Muscle layer of duodenum (tissue), 2 donors: ENCODE measurements around the gene RASGRP1.
"Not testable (repeated sequence)": the region's sequence is repeated elsewhere in the genome, so short reads cannot be mapped to it uniquely, and the experiment has no call there.

Experiments
- H3K27ac ChIP-seq: one replicate; pipeline ENCODE4 v1.7.0; 2013; ENCODE audit warnings: mild to moderate bottlenecking, low read length
- H3K27me3 ChIP-seq: one replicate; pipeline ENCODE4 v1.7.0; 2013; ENCODE audit warnings: low read depth, mild to moderate bottlenecking, control low read depth, low read length
- H3K36me3 ChIP-seq, 2 donors: one replicate each; pipeline ENCODE4 v1.7.0; 2013; ENCODE audit warnings: low read length in 2 of 2, control low read depth in 1 of 2, mild to moderate bottlenecking in 1 of 2; ENCODE audit not compliant: insufficient read depth in 2 of 2, control insufficient read depth in 1 of 2
- H3K4me1 ChIP-seq, 2 donors: one replicate each; pipeline ENCODE4 v1.7.0; 2013; ENCODE audit warnings: low read length in 2 of 2, mild to moderate bottlenecking in 2 of 2, control low read depth in 1 of 2, moderate library complexity in 1 of 2; ENCODE audit not compliant: insufficient read depth in 2 of 2, control insufficient read depth in 1 of 2
- H3K4me3 ChIP-seq, 2 donors: one replicate each; pipeline ENCODE4 v1.7.0; 2013; ENCODE audit warnings: low read length in 2 of 2, low read depth in 1 of 2, mild to moderate bottlenecking in 1 of 2
- H3K9me3 ChIP-seq, 2 donors: one replicate each; pipeline ENCODE4 v1.7.0; 2013; ENCODE audit warnings: low read length in 2 of 2, control low read depth in 1 of 2, mild to moderate bottlenecking in 1 of 2; ENCODE audit not compliant: control insufficient read depth in 1 of 2
- donor health status: healthy.

Gene RASGRP1

DNA sequence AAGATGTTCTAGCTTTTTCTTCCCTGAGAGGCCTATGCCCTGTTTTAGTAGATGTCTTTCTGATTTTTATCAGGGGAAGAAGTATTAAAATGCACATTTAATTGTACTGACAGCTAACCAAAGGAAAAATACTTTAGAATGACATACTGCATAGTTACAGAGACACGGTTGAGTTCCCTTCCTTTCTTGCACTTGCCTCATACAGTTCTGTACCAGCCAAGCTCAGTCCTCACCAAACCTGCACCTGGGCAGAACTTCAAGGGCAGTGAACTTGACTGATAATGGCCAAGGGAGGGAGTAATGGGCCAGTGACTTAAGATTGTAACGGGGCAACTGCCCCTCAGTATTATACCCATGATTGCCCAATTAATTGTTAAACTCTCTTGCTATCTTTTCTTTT, 34.1 kb upstream of the RASGRP1 start:
- no peaks in the 10 kb centered on the region for H3K36me3 ChIP-seq
- no peak overlapping the region for H3K27ac ChIP-seq

DNA sequence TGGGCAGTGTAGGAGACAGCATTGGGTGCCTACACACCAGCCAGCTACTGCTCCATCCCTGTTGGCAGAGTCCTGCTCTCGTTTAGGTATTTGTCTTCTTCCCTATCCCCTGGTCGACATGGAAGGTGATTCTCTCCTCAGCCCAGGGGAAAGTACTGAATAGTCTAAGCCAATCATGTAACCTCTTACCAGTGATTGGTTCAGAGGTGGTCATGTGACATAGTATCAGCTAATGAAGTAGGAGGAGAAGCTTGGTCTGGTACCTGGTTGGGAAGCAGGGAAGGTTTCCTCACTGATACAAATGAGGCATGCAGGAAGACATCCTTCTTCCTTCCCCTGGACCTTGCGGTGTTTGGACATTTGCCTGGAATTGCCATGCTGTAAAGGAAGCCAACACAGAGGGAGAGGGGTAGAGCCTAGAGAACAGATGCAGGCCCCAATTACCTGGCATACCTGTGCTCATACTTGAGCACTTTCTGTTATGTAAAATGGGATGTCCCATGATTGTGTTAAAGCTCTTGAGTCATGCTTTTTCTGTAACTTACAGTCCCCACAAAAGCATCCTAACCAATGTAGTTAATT, 32.7 kb upstream of the RASGRP1 start:
- Histone ChIP-seq H3K27me3 (no peaks in the 10 kb centered on the region), H3K27ac (no peak overlapping the region), H3K4me1 (no peaks in the 10 kb centered on the region), H3K4me3 (no peak overlapping the region), H3K9me3 (no peaks in the 10 kb centered on the region), H3K36me3 (no peaks in the 10 kb centered on the region)

More for the DNA sequence above, 34.1 kb upstream of the RASGRP1 start:
- no peaks in the 10 kb centered on the region for H3K27me3 ChIP-seq
- no peaks in the 10 kb centered on the region for H3K9me3 ChIP-seq
- H3K4me1 ChIP-seq = no peaks in the 10 kb centered on the region
- no peak overlapping the region for H3K4me3 ChIP-seq

DNA sequence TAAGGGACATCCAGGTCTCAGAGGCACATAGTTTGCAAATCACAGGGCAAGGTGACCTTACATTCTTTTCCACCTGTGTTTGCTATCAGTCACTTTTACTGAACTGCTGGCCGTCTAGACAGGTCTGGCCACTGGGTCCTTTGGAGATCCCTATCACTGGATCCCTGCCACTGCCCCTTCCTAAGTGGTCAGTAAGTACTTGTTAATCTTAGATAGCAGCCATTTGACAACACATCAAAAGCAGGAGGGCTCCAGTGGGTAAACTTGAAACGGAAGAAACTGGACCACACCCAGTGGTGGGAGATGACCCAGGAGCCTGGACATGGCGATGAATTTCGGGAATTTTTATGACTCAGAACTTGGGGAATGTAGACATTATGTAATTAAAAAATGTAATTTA, 28.9 kb upstream of the RASGRP1 start:
- Histone ChIP-seq H3K27ac (no peak overlapping the region), H3K27me3 (no peaks in the 10 kb centered on the region), H3K4me3 (no peak overlapping the region), H3K36me3 (no peaks in the 10 kb centered on the region), H3K4me1 (no peaks in the 10 kb centered on the region), H3K9me3 (no peaks in the 10 kb centered on the region)

DNA sequence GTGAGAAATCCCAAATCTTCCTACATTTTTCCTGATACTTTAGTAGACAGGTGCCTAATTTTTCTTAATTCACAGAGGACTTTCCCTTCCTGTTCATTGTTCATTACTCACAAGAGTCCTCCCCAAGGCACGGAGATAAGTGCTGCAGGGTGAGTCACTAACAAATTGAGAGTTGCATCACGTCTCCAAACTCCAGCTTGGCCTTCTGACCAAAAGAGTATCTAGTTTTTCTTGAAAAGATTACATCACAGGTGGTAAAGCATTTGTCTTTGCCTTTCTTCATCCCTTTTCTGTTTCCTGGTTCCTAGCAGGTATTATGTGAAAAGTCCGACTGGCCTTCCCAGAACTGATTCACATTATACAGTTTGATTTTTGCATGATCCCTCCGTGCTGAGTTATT, 24.9 kb upstream of the RASGRP1 start:
- no peaks in the 10 kb centered on the region for H3K27me3 ChIP-seq
- no peaks in the 10 kb centered on the region for H3K9me3 ChIP-seq
- no peaks in the 10 kb centered on the region for H3K4me1 ChIP-seq
- H3K27ac ChIP-seq = no peak overlapping the region
- no peak overlapping the region for H3K4me3 ChIP-seq
- no peaks in the 10 kb centered on the region for H3K36me3 ChIP-seq

DNA sequence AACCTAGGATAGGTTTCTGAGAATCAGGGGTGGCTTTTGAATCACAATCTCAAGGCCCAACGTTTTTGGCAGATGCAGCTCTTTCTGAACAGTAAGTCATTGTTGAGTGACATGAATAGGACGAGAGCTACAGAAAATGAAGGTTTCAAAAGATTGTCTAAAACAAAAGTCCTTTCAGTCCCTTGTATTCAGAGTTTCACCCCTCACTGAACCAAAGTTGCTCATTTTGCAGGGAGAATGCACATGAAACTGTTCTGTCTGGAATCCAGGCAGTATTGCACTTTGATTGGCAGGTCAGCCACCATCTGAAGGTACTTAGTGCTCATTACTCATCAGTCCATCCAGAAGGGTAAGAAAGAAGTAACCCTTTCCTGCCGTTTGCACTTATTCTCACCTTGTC, 24.1 kb upstream of the RASGRP1 start:
- no peaks in the 10 kb centered on the region for H3K9me3 ChIP-seq
- no peaks in the 10 kb centered on the region for H3K27me3 ChIP-seq
- H3K27ac ChIP-seq = no peak overlapping the region
- H3K4me1 ChIP-seq = no peaks in the 10 kb centered on the region
- no peak overlapping the region for H3K4me3 ChIP-seq
- no peaks in the 10 kb centered on the region for H3K36me3 ChIP-seq

DNA sequence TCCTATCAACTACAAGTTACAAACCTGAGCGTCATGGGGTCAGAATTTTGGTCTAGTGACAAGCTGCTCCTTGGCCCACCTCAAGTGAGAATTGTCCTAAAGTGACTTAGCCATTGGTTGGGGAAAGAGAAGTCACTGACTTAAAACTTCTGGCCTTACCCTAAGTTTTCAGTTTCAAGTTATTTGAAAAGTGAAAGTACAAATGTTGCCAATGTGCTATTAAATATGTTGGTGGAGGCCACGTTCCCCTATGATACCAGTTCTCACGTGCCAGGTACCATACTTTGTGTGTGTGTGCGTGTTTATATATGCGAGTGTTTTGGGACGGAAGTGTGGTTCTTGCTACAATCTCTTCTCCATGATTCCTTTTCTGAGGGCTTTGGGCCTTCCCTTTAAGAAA, 22.6 kb upstream of the RASGRP1 start:
- no peak overlapping the region for H3K27ac ChIP-seq
- no peaks in the 10 kb centered on the region for H3K9me3 ChIP-seq
- H3K36me3 ChIP-seq = no peaks in the 10 kb centered on the region
- H3K27me3 ChIP-seq = no peaks in the 10 kb centered on the region
- H3K4me3 ChIP-seq = no peak overlapping the region
- H3K4me1 ChIP-seq = no peaks in the 10 kb centered on the region

DNA sequence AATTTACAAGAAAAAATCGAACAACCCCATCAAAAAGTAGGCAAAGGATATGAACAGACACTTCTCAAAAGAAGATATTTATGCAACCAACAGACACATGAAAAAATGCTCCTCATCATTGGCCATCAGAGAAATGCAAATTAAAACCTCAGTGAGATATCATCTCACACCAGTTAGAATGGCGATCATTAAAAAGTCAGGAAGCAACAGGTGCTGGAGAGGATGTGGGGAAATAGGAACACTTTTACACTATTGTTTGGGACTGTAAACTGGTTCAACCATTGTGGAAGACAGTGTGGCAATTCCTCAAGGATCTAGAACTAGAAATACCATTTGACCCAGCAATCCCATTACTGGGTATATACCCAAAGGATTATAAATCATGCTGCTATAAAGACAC, 21.4 kb upstream of the RASGRP1 start:
- H3K9me3 ChIP-seq, H3K36me3 ChIP-seq, H3K27ac ChIP-seq, H3K27me3 ChIP-seq, H3K4me3 ChIP-seq, H3K4me1 ChIP-seq: not testable (repeated sequence)

DNA sequence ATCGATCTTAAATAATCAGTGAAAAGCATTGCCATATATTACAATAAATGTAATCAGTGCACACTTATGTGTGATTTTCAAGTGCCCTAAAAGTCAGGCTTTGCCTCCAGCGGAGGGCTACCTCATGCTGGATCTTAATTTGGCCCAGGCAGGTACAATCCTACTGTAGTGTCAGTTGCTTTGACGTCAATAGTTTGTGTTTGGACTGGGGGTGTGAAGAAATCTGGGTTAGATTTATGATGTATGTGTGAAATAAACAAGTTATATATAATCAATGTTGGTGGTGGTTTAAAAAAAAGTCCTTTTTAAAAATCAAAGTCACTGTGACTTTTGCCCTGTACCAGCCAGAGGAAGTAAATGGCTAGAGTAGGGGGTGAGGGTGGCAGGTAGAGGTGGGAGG, 14.0 kb upstream of the RASGRP1 start:
- Histone ChIP-seq H3K27ac (no peak overlapping the region), H3K36me3 (no peaks in the 10 kb centered on the region), H3K27me3 (no peaks in the 10 kb centered on the region), H3K4me3 (no peak overlapping the region), H3K9me3 (no peaks in the 10 kb centered on the region), H3K4me1 (no peaks in the 10 kb centered on the region)

DNA sequence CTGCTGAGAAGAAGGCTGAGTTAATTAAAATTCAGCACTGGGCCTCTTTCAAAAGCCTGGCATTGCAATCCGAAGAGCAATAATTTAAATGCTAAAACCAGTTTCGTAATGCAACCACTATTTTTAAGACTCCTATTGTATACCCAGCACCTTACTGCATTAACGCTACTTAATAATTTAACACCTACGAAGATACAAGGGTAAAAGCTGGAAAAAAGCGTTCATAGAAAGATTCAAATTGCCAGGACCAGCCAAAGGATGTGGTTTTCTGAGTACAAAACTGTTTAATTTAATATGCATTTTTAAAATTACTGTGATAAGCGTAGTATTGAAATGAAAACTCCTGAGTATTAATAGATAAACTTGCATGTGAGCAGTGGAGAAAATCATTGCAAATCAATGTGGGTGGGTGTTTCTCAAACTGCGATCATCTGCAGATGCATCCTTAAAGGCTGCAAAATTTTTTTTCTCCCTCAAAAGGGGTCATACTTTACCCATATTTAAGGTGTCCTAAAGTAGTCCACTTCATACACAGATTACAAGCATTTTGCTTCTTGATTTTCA, 12.9 kb upstream of the RASGRP1 start:
- H3K27me3 ChIP-seq = no peaks in the 10 kb centered on the region

DNA sequence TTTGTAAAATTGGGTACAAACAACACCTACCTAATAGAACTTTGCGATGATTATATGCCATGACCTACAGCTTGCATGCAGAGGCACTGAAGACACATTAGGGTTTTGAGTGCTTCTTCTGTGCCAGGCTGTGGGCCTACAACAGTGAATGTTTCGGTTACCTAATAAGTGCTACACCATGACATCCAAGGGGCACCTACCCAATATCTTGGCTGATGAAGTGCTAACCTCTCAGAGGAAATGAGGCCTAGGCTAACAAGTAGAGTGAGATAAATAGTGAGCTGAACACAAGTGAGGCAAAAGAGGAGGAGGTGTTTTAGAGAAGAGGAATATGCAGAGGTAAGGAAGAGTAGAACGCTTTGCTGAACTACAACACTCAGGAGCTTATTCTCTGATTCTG, 12.2 kb upstream of the RASGRP1 start:
- Histone ChIP-seq H3K4me1 (no peaks in the 10 kb centered on the region), H3K36me3 (no peaks in the 10 kb centered on the region), H3K27ac (no peak overlapping the region), H3K9me3 (no peaks in the 10 kb centered on the region), H3K27me3 (no peaks in the 10 kb centered on the region), H3K4me3 (no peak overlapping the region)

More for the DNA sequence above, 12.9 kb upstream of the RASGRP1 start:
- Histone ChIP-seq H3K27ac (no peak overlapping the region), H3K4me1 (no peaks in the 10 kb centered on the region), H3K36me3 (no peaks in the 10 kb centered on the region), H3K9me3 (no peaks in the 10 kb centered on the region), H3K4me3 (no peak overlapping the region)

DNA sequence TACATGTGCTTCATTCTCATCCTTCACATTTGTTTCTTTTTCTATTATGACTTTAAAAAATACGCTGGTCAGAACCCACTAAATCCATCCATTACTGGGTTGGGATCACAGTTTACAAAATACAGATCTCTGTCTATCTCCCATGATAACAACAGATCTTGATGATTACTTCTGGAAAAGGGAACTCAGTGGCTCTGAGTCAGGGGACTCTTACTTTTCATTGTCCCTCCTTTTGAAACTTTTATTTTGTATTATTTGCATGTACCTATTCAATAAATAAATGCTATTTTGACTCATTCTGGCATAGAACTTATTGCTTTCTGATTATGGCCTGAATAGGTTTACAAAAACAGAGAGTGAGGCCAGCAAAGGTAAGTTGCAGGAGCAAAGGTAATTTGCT, 11.6 kb upstream of the RASGRP1 start:
- H3K4me1 ChIP-seq = no peaks in the 10 kb centered on the region
- no peak overlapping the region for H3K4me3 ChIP-seq
- H3K27me3 ChIP-seq = no peaks in the 10 kb centered on the region
- H3K36me3 ChIP-seq = no peaks in the 10 kb centered on the region
- no peak overlapping the region for H3K27ac ChIP-seq
- H3K9me3 ChIP-seq = no peaks in the 10 kb centered on the region

DNA sequence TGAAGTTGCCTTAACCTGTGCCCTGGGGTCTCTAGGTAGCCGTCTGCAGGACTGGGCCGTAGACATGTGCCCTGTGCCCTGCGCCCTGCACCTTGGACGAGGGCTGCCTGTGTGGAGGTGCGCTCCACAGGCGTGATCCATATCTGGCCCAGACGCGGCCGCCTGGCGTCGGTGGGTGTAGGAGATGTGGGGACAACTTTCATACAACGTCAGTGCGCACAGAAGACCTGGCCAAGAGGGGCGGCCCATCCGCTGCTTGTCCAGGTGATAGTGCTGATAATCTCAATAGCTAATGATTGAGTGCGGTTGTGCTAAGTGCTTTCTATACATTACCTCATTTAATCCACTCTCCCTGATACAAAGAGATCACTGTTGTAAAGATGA, 665 bp upstream of the RASGRP1 start:
- Histone ChIP-seq H3K4me3 (peak overlapping the region in 1 of 2 donors; percentile 70), H3K4me1 (peaks cover 0 to 14% of the 10 kb centered on the region in 2 donors), H3K27me3 (no peaks in the 10 kb centered on the region), H3K9me3 (no peaks in the 10 kb centered on the region), H3K36me3 (no peaks in the 10 kb centered on the region), H3K27ac (no peak overlapping the region)
